DMS 273 treated with DMSO at 0.1 percent for 48 hours (cell line): ENCODE data around the gene ANO6.
A peak's percentile ranks its signal among the peaks of the same experiment; 100 is the strongest.
"Not testable (repeated sequence)": the region's sequence is repeated elsewhere in the genome, so short reads cannot be mapped to it uniquely, and the experiment has no call there.

Experiments
- DNase-seq: peaks from one replicate; lab custom pipeline; 2025; lab: John Stamatoyannopoulos, UW

Gene ANO6

GRCh38 chr12:45236383-45236782, 20.5 kb downstream of the ANO6 start:
- not testable (repeated sequence) for DNase-seq

- DNase-seq = no peak
These were observed 26.3 kb downstream of the ANO6 start for GRCh38 chr12:45242180-45242579.

GRCh38 chr12:45243963-45244362, 28.1 kb downstream of the ANO6 start:
- no peak for DNase-seq

GRCh38 chr12:45244561-45245343, 28.9 kb downstream of the ANO6 start:
- no peak for DNase-seq

GRCh38 chr12:45246236-45246635, 30.3 kb downstream of the ANO6 start:
- DNase-seq = no peak

- DNase-seq = no peak
These were observed 31.7 kb downstream of the ANO6 start for GRCh38 chr12:45247589-45247988.

- DNase-seq = no peak
These were observed 32.2 kb downstream of the ANO6 start for GRCh38 chr12:45248095-45248494.

- no peak for DNase-seq
These were observed 38.4 kb downstream of the ANO6 start for GRCh38 chr12:45254254-45254653.

GRCh38 chr12:45256721-45257120, 40.8 kb downstream of the ANO6 start:
- DNase-seq = no peak

- no peak for DNase-seq
These were observed 41.5 kb downstream of the ANO6 start for GRCh38 chr12:45257185-45257930.

GRCh38 chr12:45259675-45260074, 43.8 kb downstream of the ANO6 start:
- no peak for DNase-seq

- DNase-seq = no peak
These were observed 44.4 kb downstream of the ANO6 start for GRCh38 chr12:45260104-45260815.

GRCh38 chr12:45260854-45261253, 45.0 kb downstream of the ANO6 start:
- no peak for DNase-seq

GRCh38 chr12:45262185-45262584, 46.3 kb downstream of the ANO6 start:
- not testable (repeated sequence) for DNase-seq

GRCh38 chr12:45263587-45263986, 47.7 kb downstream of the ANO6 start:
- no peak for DNase-seq

- DNase-seq = peak; percentile 3
These were observed 52.9 kb downstream of the ANO6 start for GRCh38 chr12:45268672-45269411.

- no peak for DNase-seq
These were observed 53.5 kb downstream of the ANO6 start for GRCh38 chr12:45269412-45269751.

- DNase-seq = no peak
These were observed 55.1 kb downstream of the ANO6 start for GRCh38 chr12:45270951-45271350.

- DNase-seq = no peak
These were observed 57.9 kb downstream of the ANO6 start for GRCh38 chr12:45273717-45274271.

- no peak for DNase-seq
These were observed 60.4 kb downstream of the ANO6 start for GRCh38 chr12:45276154-45276755.

GRCh38 chr12:45278447-45278846, 62.6 kb downstream of the ANO6 start:
- no peak for DNase-seq
